MM.1S (cell line): Measurements from ENCODE around the gene ST7.

Experiments used
- DNase-seq: peaks from one replicate; pipeline ENCODE4 v3.0.0-alpha.2; 2015
- H2AFZ ChIP-seq: fragments of 300-600 bp; sonication (generic); 2 replicates; pipeline ENCODE4 v1.6.0; 2016; ENCODE audit warnings: antibody characterized with exemption, low read length
- H3F3A ChIP-seq: fragments of 300-600 bp; sonication (generic); 2 replicates; pipeline ENCODE4 v1.6.1; 2016; ENCODE audit warnings: mild to moderate bottlenecking, antibody characterized with exemption, low read length, moderate library complexity, mixed read lengths; ENCODE audit not compliant: insufficient read depth
- H3K27ac ChIP-seq: fragments of 300-600 bp; sonication (generic); 2 replicates; pipeline ENCODE4 v1.5.1; 2016; ENCODE audit warnings: mild to moderate bottlenecking, low read length
- H3K27me3 ChIP-seq: fragments of 300-600 bp; sonication (generic); replicated peaks from 2 replicates; pipeline ENCODE4 v1.6.0; 2016; ENCODE audit warnings: low read length; ENCODE audit not compliant: insufficient read depth
- H3K36me3 ChIP-seq: fragments of 300-600 bp; sonication (generic); replicated peaks from 2 replicates; pipeline ENCODE4 v1.6.1; 2016; ENCODE audit warnings: mild to moderate bottlenecking, low read length, mixed read lengths; ENCODE audit not compliant: insufficient read depth
- H3K4me1 ChIP-seq: fragments of 300-600 bp; sonication (generic); 2 replicates; pipeline ENCODE4 v1.6.1; 2016; ENCODE audit warnings: low read length, mixed read lengths
- H3K4me2 ChIP-seq: fragments of 300-600 bp; sonication (generic); 2 replicates; pipeline ENCODE4 v1.6.0; 2016; ENCODE audit warnings: low read depth, low read length
- H3K4me3 ChIP-seq: fragments of 300-600 bp; sonication (generic); 2 replicates; pipeline ENCODE4 v1.5.1; 2016; ENCODE audit warnings: low read length, mixed read lengths
- H3K79me2 ChIP-seq: fragments of 300-600 bp; sonication (generic); 2 replicates; pipeline ENCODE4 v1.6.1; 2016; ENCODE audit warnings: mixed run types, low read length, mixed read lengths
- H3K9ac ChIP-seq: fragments of 300-600 bp; sonication (generic); 2 replicates; pipeline ENCODE4 v1.6.1; 2016; ENCODE audit warnings: low read length, mixed read lengths
- H3K9me2 ChIP-seq: fragments of 300-600 bp; sonication (generic); replicated peaks from 2 replicates; pipeline ENCODE4 v1.6.1; 2016; ENCODE audit warnings: mild to moderate bottlenecking, low read length, mixed read lengths; ENCODE audit not compliant: insufficient read depth
- H3K9me3 ChIP-seq: fragments of 300-600 bp; sonication (generic); replicated peaks from 2 replicates; pipeline ENCODE4 v1.6.1; 2016; ENCODE audit warnings: mild to moderate bottlenecking, low read length, mixed read lengths; ENCODE audit not compliant: insufficient read depth
- H4K20me1 ChIP-seq: fragments of 300-600 bp; sonication (generic); 2 replicates; pipeline ENCODE4 v1.6.1; 2016; ENCODE audit warnings: mild to moderate bottlenecking, low read length, moderate library complexity, mixed read lengths; ENCODE audit not compliant: insufficient read depth
- CTCF ChIP-seq: fragments of 300-600 bp; sonication (generic); IDR thresholded peaks from 2 replicates; pipeline ENCODE4 v1.5.1; 2016; ENCODE audit warnings: antibody characterized with exemption, low read length, mixed read lengths
- EZH2 ChIP-seq: fragments of 300-600 bp; sonication (generic); optimal IDR thresholded peaks from 2 replicates; pipeline ENCODE3; 2017; ENCODE audit warnings: low read depth, mild to moderate bottlenecking, antibody characterized with exemption, low read length, mixed read lengths
- EZH2phosphoT487 ChIP-seq: fragments of 300-600 bp; sonication (generic); IDR thresholded peaks from 2 replicates; pipeline ENCODE4 v1.6.1; 2018; ENCODE audit warnings: antibody characterized with exemption, low read length

ST7 gene

DNA sequence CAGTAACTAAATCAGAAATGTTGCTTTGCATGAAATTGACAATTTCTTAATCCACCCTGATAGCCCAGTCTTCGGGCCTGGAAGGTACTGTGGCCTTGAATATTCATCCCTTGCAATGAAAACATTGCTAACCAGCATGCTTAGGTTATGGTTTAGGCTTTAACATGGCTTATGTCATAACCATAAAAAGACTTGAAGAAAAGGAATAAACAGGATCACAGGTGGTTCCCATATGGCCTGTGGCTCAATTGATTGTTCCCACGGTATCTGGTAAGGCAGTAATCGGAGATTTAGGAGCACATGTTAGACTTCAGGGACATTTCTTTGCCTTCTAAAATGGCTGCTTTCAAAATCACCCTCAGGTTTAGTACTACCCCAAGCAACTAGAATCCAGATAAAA, 139.5 kb downstream of the ST7 start:
- H3K4me1 ChIP-seq: no peaks in the 10 kb centered on the region
- no peak overlapping the region for H2AFZ ChIP-seq
- no peaks in the 10 kb centered on the region for H3F3A ChIP-seq
- H3K4me2 ChIP-seq: no peak overlapping the region
- H3K27me3 ChIP-seq: no peaks in the 10 kb centered on the region
- no peaks in the 10 kb centered on the region for H3K9me3 ChIP-seq
- H3K27ac ChIP-seq: no peak overlapping the region
- H3K9me2 ChIP-seq: no peaks in the 10 kb centered on the region
- no peak for DNase-seq
- no peaks in the 10 kb centered on the region for H3K79me2 ChIP-seq
- H4K20me1 ChIP-seq: no peaks in the 10 kb centered on the region
- no peak for TF ChIP-seq EZH2phosphoT487
- TF ChIP-seq CTCF: no peak
- TF ChIP-seq EZH2: no peak
- H3K9ac ChIP-seq: no peak overlapping the region
- H3K36me3 ChIP-seq: no peaks in the 10 kb centered on the region
- H3K4me3 ChIP-seq: no peak overlapping the region

- Histone ChIP-seq H3K9ac (no peak overlapping the region), H3K4me2 (no peak overlapping the region), H3F3A (no peaks in the 10 kb centered on the region), H3K9me2 (no peaks in the 10 kb centered on the region), H3K27ac (no peak overlapping the region), H3K27me3 (no peaks in the 10 kb centered on the region), H3K79me2 (peaks cover 5% of the 10 kb centered on the region), H3K4me1 (no peaks in the 10 kb centered on the region), H2AFZ (no peak overlapping the region), H3K36me3 (no peaks in the 10 kb centered on the region), H4K20me1 (no peaks in the 10 kb centered on the region), H3K4me3 (no peak overlapping the region), H3K9me3 (no peaks in the 10 kb centered on the region)
- no peak for DNase-seq
- no peak for TF ChIP-seq EZH2
- TF ChIP-seq EZH2phosphoT487: no peak
- TF ChIP-seq CTCF: no peak
Observed at GRCh38 chr7:117094457-117094856, 141.2 kb downstream of the ST7 start.

GRCh38 chr7:117095055-117095454, 141.8 kb downstream of the ST7 start:
- DNase-seq: no peak
- Histone ChIP-seq H3K4me1 (no peaks in the 10 kb centered on the region), H3K27ac (no peak overlapping the region), H3K9me3 (no peaks in the 10 kb centered on the region), H3K4me2 (no peak overlapping the region), H4K20me1 (no peaks in the 10 kb centered on the region), H3K79me2 (peaks cover 5% of the 10 kb centered on the region), H3K9ac (no peak overlapping the region), H3K9me2 (no peaks in the 10 kb centered on the region), H2AFZ (no peak overlapping the region), H3K27me3 (no peaks in the 10 kb centered on the region), H3K36me3 (no peaks in the 10 kb centered on the region), H3F3A (no peaks in the 10 kb centered on the region), H3K4me3 (no peak overlapping the region)
- TF ChIP-seq EZH2: no peak
- no peak for TF ChIP-seq CTCF
- no peak for TF ChIP-seq EZH2phosphoT487
